ENCODE results near the gene ACP7.

The ACP7 gene

DNA sequence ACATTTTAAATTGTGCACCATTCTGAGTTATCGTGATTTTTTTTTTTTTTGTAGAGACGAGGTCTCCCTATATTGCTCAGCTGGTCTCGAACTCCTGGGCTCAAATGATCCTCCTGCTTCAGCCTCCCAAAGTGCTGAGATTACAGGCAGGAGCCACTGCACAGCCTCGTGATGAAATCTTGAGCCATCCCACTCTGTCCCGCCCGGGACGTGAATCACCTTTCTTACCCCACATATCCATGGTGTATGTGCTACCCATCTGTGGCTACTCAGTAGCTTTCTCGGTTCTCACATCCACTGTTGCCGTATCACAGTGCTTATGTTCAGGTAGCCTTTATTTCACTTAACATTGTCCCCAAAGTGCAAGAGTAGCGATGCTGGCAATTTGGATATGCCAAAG is 67.9 kb downstream of the ACP7 start:
- DNase-seq = no peak

DNA sequence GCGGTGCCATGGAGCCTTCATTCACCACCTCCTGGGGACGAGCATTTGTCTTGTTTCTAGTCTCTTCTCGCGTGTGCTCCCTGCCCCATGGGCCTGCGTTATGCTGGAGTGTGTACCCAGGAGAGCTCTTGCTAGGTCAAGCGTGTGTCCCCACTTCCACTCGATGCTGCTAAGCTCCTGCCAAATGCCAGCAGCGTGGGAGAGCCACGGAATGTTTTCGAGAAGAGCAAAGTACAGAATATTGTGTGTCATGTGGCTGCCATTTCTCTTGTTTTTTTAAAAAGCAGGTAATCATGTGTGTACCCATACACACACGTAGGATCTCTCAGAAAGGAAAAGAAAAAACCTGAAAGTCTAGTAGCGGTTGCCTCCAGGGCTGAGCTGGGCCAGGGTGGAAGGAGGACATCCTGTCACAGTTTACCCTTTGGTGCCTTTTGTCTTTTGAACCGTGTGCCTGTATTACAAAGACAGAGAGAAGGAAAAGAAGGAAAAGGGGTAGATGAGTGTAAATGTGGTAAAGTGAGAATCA is 70.0 kb downstream of the ACP7 start:
- DNase-seq = no peak

DNA sequence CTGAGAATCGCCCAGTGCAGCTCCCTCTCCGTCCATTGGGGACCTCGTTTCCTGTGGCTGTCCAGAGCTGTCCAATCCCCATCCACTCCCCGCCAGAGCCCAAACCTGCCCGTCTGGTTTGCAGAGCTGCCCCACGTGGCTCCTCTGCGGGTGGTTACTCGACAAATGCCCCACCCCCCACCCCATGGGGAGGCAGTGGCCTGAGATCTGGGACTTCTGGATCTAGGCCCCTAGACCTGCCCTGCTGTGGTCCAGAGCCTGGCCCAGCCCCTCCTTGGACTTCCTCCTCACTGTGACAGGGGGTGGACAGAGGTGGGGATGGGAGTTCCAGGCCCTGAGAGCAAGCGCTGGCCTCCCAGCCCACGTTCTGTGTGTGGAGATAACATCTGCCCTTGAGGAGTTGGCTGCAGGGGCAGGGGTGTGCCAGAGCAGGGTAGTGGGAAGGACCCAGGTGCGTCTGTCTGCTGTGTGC is 70.5 kb downstream of the ACP7 start:
- no peak for DNase-seq

DNA sequence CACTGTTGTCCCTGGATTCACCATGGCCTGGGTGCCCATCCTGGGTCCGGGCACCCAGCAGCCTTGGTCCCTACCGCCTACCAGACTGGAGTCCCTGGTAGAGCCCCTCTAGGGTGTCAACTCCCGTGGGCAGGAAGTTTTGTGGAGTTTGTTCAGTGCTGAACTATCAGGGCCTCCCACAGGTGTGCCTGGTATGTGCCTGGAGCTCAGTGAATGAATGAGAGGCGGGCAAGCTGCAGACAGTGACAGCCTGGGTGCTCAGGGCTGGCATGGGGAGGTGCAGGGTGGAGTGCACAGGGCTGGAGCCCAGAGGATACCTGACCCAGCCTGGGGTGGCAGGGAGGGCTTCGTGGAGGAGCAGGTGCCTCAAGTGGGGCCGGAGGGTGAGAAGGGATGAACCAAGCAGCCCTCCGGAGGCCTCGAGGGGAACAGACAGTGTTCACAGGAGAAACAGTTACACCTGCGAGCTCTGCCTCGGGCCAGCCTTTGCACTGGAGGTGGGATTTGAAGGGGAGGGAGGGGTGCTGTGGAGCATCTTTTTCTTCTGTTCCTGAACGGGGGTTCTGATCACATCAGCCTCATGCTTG is 71.0 kb downstream of the ACP7 start:
- DNase-seq = no peak

DNA sequence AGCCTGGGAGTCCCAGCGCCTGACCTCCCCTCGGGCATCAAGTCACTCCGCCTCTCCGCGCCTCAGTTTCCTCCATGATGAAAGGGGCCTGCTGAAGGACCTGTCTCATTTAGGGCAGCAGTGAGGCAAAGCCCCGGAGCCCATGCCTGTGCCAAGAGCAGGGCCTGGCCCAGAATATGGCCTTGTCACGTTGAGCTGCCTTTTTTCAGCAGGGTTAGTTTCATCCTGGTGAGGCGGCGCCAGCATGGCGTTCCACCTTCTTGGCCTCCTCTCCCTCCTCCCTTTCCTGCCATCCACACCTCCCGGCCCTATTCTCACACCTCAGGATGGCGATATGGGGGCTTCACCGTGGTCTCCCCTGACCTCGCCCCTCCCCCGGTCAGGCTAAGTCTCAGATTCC is 71.6 kb downstream of the ACP7 start:
- no peak for DNase-seq

DNA sequence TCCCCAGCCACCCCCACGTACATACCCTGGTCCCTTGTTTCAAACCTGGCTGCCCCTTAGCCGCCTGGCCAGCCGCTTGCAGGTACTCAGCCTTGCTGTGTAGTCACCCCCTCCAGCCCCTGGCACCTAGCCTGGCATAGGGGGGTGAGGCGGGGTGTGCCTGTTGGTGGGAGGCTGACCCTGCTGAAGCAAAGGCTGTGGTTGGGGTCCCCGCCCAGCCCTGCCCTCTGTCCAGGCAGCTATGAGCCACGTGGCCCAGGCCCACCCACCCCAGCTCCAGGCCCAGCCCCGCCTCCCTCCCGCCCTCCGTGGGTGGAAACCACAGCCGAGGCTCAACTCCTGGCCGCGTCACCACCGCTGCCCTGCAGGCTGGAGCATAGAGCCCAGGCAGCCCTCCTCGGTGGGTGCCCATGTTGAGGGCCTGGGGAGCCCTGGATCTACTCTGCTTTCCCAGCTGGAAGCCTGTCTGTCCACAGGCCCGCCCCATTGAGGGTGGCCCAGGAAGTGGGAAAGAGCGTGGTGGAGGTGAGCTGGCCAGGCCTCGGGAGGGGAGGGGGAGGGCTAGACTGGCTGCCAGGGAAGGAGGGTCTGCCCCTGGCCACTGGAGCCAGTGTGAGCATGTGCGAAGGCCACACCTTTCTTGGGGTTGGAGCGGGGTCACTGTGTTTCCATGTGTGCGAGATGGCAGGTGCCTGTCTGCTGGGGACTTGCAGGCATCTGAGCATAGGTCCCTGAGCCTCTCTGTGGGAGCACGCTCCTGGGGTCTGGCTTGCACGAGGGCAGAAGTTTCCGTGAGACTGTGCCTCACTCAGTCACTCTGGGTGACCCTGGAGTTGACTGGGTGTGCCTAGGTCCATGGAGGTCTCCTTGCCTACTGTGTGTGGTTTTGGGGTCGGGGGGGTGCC is 72.4 kb downstream of the ACP7 start:
- no peak for DNase-seq

DNA sequence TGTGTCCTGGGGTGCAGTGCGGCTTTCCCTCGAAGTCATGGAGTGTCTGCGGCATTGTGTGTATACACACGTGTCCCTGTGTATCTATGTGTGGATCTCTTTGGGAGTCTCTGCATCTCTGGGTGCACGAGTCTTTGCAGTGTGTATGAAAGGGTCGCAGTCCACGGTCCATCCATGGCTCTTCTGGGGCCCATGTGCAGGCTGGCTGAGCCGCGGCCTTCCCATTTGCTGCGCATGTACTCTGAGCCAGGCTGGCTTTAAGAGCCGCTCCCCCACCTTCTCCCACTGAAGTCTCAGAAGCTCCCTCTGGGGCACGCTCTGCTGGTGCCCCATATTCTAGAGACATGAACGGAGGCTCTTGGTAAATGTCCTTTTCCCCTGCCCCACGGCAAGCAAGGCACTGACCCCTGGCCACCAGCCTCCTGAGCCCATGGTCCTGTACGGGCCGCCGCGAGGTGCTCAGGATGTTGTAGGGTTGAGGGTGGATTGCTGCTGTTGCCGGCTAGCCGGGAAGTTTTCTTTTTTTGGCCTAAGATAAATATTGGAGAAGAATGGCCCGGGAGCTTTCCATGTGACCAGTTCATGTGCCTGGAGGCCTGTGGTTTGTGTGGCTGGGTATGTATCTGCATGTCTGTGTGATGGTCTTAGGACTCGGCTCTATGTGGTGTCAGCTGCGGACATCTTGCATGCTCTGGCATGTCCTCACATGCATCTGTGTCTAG is 73.3 kb downstream of the ACP7 start:
- DNase-seq = no peak

DNA sequence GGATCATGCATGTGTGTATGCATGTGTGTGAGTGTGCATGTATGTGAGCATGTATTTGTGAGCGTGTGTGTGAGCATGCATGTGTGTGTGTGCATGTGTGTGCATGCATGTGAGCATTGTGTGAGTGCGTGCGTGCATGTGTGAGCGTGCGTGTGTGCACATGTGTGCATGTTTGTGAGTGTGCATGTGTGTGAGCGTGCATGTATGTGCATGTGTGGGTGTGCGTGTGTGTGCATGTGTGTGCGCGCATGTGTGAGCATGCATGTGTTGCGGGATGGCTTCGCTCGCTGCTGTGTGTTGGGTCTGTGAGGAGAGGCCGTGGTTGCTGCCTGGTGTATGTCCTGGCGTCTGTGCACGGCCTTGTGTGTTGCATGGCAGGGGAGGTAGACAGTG is 73.8 kb downstream of the ACP7 start:
- DNase-seq = no peak

DNA sequence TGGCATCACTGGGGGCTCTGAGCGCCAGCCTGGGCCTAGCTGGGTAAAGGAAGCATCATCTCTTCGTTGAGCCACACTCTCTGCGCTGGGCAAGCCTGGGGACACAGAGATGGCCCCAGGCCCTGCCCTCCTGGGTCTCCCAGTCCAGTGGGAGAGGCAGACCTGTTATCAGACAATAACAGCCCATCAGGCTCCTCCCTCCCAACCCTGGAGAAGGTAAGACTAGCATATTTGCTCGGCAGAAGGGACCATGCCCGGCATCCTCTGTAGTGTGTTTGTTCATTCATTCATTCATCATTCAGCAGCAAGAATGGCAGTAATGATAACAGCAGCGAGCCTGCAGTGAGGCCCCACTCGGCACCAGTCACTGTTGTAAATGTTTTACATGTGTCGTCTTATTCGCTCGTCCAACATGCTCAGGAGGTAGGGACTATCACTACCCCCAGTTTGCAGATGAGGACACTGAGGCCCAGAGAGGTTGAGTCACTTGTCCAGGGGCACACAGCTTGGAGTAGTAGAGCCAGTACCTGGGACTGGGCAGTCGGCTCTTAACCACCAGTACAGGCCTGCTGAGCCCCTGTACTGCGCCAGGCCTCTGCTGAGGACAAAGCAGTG is 74.6 kb downstream of the ACP7 start:
- DNase-seq = no peak

DNA sequence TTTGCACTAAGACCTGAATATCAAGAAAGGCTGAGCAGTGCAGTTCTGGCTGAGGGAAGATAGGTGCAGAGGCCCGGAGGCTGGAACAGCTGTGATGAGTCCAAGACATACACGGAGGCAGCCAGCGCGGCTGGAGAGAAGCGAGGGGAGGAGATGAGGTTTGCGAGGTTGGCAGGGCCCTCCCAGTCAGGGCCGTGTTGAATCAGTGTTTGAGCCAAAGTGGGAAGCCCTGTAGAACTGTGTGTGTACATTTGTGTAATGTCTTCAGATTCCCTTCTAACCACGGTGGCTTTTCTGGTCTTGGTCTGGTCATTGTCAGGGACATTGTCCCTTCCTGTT is 76.3 kb downstream of the ACP7 start:
- DNase-seq = peak; percentile 9

Data from GOT3 (cell line).